ENCODE data around the gene GPR63. TPM values are rescaled to one million over a fixed set of nuclear protein-coding genes. Genes with fewer than 3 reads are reported as not detected.

Gene GPR63
- total and polyA plus RNA-seq, 2 of the 13 experiments (the other 11 are each of a cell fraction or from before 2014, with no cell fraction given): 0.01 to 0.02 TPM

- Histone ChIP-seq H3K4me3 (replicated peaks in 1 of 3; ENCODE audit: insufficient read depth in 1 of 3, low read depth in 2 of 3, low read length in 3 of 3) (no peak overlapping the region), H3K4me2 (ENCODE audit: low read depth, low read length) (no peak overlapping the region), H3K4me1 (ENCODE audit: insufficient read depth, low read length) (0 out of 2 replicates have a peak, but pooled peaks cover 5% of the 10 kb centered on the region), H3K36me3 (replicated peaks in 1 of 2; ENCODE audit: control insufficient read depth in 1 of 2, insufficient read depth in 2 of 2, low read length in 2 of 2) (no peaks in the 10 kb centered on the region), H3K9me3 (ENCODE audit: low read length) (no peaks in the 10 kb centered on the region), H3K9ac (ENCODE audit: insufficient read depth, low read depth, low read length) (no peak overlapping the region), H3K27ac (ENCODE audit: extremely low read length, insufficient read depth, low read length) (no peak overlapping the region), H3K27me3 (ENCODE audit: control insufficient read depth in 1 of 2, insufficient read depth in 2 of 2, low read length in 2 of 2) (no peaks in the 10 kb centered on the region), H3K79me2 (ENCODE audit: insufficient read depth, low read length) (no peaks in the 10 kb centered on the region), H4K20me1 (ENCODE audit: insufficient read depth, low read length) (no peaks in the 10 kb centered on the region), H2AFZ (ENCODE audit: low read length) (no peak overlapping the region)
- CTCF ChIA-PET (ENCODE audit: low intra/inter-chr PET ratio, low total read pairs): no interaction called here
- no peak for DNase-seq (ENCODE audit: low spot score)
- POLR2A ChIA-PET: no interaction called here
- WGBS (ENCODE audit: low lambda C conversion rate): 16% methylated on average over 4 of the region's 4 CpGs
- in situ Hi-C loops (cut with HindIII; ENCODE audit: extremely low pct_ligation_motif_present, low pct_unique_long_range_greater_than_20kb) (no loop called here), intact Hi-C loops (cut with micrococcal nuclease; ENCODE audit: unreplicated experiment) (no loop called here)
- BruUV-seq (replicated peaks): no TSS peak
- ATAC-seq: no peak
- no peak for FAIRE-seq
- TF ChIP-seq CEBPB (IDR thresholded peaks at IDR 0.05; ENCODE audit: borderline replicate concordance, low read depth, low read length) (no peak), MIXL1 (CRISPR knock-in tag; IDR thresholded peaks at IDR 0.05) (no peak), PATZ1 (CRISPR knock-in tag; IDR thresholded peaks at IDR 0.05) (no peak), MXI1 (IDR thresholded peaks at IDR 0.05; ENCODE audit: borderline replicate concordance, low read depth, low read length) (no peak), MAFF (IDR thresholded peaks at IDR 0.05; ENCODE audit: low read depth, low read length) (no peak)
Observed at GRCh38 chr6:96777113-96777512, 60.2 kb downstream of the GPR63 start.

DNA sequence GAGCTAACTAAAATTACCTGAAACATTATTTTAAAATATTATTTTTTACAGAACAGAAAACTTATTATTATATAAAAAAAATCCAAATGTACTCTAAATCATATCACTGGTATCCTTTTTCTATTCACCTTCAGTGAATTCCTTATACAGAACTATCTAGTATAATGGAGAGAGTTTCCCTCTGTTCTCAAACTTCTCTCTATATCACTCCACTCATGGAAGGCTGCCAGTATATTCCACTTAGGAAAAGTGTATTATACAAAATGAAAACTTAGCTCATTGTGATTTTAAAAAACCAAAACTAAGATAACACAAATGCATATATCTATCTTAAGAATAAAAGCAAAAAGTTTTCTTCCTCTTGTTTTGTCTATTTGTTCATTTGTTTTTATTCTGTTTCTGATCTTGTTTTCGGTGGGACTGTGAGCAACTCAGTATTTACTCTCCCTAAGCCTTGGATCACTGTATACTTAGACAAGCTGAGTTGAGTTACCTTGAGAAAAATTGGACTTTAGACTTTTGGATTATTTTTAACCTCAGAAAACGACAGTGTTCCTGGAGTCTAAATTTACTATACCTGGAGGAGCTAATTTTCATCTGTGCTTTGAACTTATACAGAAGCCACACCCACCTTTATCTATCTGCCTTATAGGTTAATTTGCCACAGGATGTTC, 61.4 kb downstream of the GPR63 start:
- ATAC-seq: no peak
- in situ Hi-C loops (cut with HindIII; ENCODE audit: extremely low pct_ligation_motif_present, low pct_unique_long_range_greater_than_20kb) (no loop called here), intact Hi-C loops (cut with micrococcal nuclease; ENCODE audit: unreplicated experiment) (no loop called here)
- H3K4me3 ChIP-seq (replicated peaks in 1 of 3; ENCODE audit: insufficient read depth in 1 of 3, low read depth in 2 of 3, low read length in 3 of 3): no peak overlapping the region
- ChIA-PET CTCF (ENCODE audit: low intra/inter-chr PET ratio, low total read pairs) (no interaction called here), POLR2A (no interaction called here)
- H3K4me1 ChIP-seq (ENCODE audit: insufficient read depth, low read length): 0 out of 2 replicates have a peak, but pooled peaks cover 5% of the 10 kb centered on the region
- no peaks in the 10 kb centered on the region for H3K79me2 ChIP-seq (ENCODE audit: insufficient read depth, low read length)
- H3K4me2 ChIP-seq (ENCODE audit: low read depth, low read length): no peak overlapping the region
- WGBS (ENCODE audit: low lambda C conversion rate): 1% methylated on average over 2 of the region's 2 CpGs
- H2AFZ ChIP-seq (ENCODE audit: low read length): no peak overlapping the region
- no peaks in the 10 kb centered on the region for H3K36me3 ChIP-seq (replicated peaks in 1 of 2; ENCODE audit: control insufficient read depth in 1 of 2, insufficient read depth in 2 of 2, low read length in 2 of 2)
- no peak overlapping the region for H3K9ac ChIP-seq (ENCODE audit: insufficient read depth, low read depth, low read length)
- DNase-seq (ENCODE audit: low spot score): no peak
- H3K27me3 ChIP-seq (ENCODE audit: control insufficient read depth in 1 of 2, insufficient read depth in 2 of 2, low read length in 2 of 2): no peaks in the 10 kb centered on the region
- no peaks in the 10 kb centered on the region for H4K20me1 ChIP-seq (ENCODE audit: insufficient read depth, low read length)
- no peaks in the 10 kb centered on the region for H3K9me3 ChIP-seq (ENCODE audit: low read length)
- H3K27ac ChIP-seq (ENCODE audit: extremely low read length, insufficient read depth, low read length): no peak overlapping the region
- no TSS peak for BruUV-seq (replicated peaks)
- FAIRE-seq: no peak
- TF ChIP-seq ZFAT (CRISPR knock-in tag; conservative IDR thresholded peaks at IDR 0.05) (no peak), IKZF1 (IDR thresholded peaks at IDR 0.05) (no peak), ATAD3A (CRISPR knock-in tag; IDR thresholded peaks at IDR 0.05) (no peak), ZNF770 (CRISPR knock-in tag; IDR thresholded peaks at IDR 0.05) (no peak), MIER3 (CRISPR knock-in tag; IDR thresholded peaks at IDR 0.05; ENCODE audit: borderline replicate concordance) (no peak), KLF12 (CRISPR knock-in tag; IDR thresholded peaks at IDR 0.05; ENCODE audit: borderline replicate concordance) (no peak)
- TF ChIP-seq, protein P1, sequence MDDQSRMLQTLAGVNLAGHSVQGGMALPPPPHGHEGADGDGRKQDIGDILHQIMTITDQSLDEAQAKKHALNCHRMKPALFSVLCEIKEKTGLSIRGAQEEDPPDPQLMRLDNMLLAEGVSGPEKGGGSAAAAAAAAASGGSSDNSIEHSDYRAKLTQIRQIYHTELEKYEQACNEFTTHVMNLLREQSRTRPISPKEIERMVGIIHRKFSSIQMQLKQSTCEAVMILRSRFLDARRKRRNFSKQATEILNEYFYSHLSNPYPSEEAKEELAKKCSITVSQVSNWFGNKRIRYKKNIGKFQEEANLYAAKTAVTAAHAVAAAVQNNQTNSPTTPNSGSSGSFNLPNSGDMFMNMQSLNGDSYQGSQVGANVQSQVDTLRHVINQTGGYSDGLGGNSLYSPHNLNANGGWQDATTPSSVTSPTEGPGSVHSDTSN (CRISPR knock-in tag; IDR thresholded peaks at IDR 0.05; ENCODE audit: borderline replicate concordance): no peak
- TF ChIP-seq, protein P2, sequence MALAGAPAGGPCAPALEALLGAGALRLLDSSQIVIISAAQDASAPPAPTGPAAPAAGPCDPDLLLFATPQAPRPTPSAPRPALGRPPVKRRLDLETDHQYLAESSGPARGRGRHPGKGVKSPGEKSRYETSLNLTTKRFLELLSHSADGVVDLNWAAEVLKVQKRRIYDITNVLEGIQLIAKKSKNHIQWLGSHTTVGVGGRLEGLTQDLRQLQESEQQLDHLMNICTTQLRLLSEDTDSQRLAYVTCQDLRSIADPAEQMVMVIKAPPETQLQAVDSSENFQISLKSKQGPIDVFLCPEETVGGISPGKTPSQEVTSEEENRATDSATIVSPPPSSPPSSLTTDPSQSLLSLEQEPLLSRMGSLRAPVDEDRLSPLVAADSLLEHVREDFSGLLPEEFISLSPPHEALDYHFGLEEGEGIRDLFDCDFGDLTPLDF (CRISPR knock-in tag; IDR thresholded peaks at IDR 0.05): no peak
